Measurements from ENCODE around the gene OR52B6.

DNA sequence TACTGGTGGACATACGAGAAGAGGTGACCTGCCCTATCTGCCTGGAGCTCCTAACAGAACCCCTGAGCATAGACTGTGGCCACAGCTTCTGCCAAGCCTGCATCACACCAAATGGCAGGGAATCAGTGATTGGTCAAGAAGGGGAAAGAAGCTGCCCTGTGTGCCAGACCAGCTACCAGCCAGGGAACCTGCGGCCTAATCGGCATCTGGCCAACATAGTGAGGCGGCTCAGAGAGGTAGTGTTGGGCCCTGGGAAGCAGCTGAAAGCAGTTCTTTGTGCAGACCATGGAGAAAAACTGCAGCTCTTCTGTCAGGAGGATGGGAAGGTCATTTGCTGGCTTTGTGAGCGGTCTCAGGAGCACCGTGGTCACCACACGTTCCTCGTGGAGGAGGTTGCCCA is 22.6 kb downstream of the OR52B6 start:
- TF ChIP-seq EZH2 (IDR thresholded peaks at IDR 0.05) (no peak), POLR2AphosphoS5 (IDR thresholded peaks at IDR 0.05; ENCODE audit: borderline replicate concordance, low read depth, low read length) (no peak)

Measured in SK-N-MC (cell line).